PFSK-1 (cell line): Measurements from ENCODE around the gene DMBT1.

ENCODE experiments used
- FOXP2 ChIP-seq: optimal IDR thresholded peaks from 2 replicates; pipeline ENCODE3; 2011; ENCODE audit warnings: borderline replicate concordance, control low read depth, inconsistent platforms; ENCODE audit not compliant: insufficient read depth; ENCODE audit errors: extremely low read length, extremely low read depth
- POLR2AphosphoS5 ChIP-seq: IDR thresholded peaks from 2 replicates; pipeline ENCODE4 v1.6.1; 2012; ENCODE audit warnings: low read depth, mild to moderate bottlenecking, control low read depth, low read length, moderate library complexity
- SIN3A ChIP-seq: IDR thresholded peaks from 2 replicates; pipeline ENCODE4 v1.6.1; 2012; ENCODE audit warnings: mild to moderate bottlenecking, low read length, moderate library complexity, borderline replicate concordance; ENCODE audit not compliant: insufficient read depth
- TAF1 ChIP-seq: IDR thresholded peaks from 2 replicates; pipeline ENCODE4 v1.6.1; 2012; ENCODE audit warnings: low read length, control low read depth, borderline replicate concordance; ENCODE audit not compliant: insufficient read depth
- TF ChIP-seq, protein P1 (sequence below), 2 experiments: IDR thresholded peaks; 2 replicates each; pipeline versions ENCODE4 v1.6.1 to v1.8.0; 2011 to 2012; ENCODE audit warnings: low read depth in 2 of 2, low read length in 2 of 2, control low read depth in 1 of 2, inconsistent platforms in 1 of 2, mild to moderate bottlenecking in 1 of 2, moderate library complexity in 1 of 2; ENCODE audit not compliant: insufficient read depth in 1 of 2

Gene DMBT1

DNA sequence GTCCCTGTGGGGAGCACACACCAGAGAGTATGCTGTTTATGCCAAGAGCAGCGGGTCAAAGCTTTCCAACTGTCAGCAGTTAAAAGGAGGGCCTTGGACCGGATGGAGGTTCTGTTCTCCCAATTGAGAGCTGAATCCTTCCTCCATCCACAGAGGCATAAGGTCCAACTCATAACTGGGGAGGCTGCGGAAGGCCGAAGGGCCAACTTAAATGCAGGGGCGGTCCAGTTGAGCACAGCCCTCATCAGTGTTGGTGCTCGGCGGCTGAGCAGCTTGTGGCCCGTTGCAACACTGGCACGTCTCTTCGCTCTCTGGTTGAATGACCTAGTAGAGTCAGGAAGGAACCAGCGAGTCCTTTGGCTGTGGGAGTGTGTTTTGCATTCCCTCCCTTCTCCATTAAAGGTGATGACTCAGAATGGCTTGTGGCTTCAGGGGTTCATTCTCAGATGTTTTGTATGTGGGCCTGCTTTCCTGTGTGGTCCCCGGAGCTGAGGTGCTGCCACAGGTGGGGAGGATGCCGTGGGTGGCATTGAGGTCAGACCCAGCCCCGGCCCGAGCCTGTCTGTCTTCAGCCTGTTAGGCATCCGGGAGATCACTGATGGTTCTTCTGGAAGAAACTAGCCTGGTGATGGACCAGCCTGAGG is 44.8 kb upstream of the DMBT1 start:
- TF ChIP-seq, protein P1, sequence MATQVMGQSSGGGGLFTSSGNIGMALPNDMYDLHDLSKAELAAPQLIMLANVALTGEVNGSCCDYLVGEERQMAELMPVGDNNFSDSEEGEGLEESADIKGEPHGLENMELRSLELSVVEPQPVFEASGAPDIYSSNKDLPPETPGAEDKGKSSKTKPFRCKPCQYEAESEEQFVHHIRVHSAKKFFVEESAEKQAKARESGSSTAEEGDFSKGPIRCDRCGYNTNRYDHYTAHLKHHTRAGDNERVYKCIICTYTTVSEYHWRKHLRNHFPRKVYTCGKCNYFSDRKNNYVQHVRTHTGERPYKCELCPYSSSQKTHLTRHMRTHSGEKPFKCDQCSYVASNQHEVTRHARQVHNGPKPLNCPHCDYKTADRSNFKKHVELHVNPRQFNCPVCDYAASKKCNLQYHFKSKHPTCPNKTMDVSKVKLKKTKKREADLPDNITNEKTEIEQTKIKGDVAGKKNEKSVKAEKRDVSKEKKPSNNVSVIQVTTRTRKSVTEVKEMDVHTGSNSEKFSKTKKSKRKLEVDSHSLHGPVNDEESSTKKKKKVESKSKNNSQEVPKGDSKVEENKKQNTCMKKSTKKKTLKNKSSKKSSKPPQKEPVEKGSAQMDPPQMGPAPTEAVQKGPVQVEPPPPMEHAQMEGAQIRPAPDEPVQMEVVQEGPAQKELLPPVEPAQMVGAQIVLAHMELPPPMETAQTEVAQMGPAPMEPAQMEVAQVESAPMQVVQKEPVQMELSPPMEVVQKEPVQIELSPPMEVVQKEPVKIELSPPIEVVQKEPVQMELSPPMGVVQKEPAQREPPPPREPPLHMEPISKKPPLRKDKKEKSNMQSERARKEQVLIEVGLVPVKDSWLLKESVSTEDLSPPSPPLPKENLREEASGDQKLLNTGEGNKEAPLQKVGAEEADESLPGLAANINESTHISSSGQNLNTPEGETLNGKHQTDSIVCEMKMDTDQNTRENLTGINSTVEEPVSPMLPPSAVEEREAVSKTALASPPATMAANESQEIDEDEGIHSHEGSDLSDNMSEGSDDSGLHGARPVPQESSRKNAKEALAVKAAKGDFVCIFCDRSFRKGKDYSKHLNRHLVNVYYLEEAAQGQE (IDR thresholded peaks at IDR 0.05; ENCODE audit: insufficient read depth in 1 of 2, low read depth in 2 of 2, low read length in 2 of 2), result no peak
- TF ChIP-seq TAF1 (no peak), SIN3A (no peak), POLR2AphosphoS5 (no peak), FOXP2 (no peak)

DNA sequence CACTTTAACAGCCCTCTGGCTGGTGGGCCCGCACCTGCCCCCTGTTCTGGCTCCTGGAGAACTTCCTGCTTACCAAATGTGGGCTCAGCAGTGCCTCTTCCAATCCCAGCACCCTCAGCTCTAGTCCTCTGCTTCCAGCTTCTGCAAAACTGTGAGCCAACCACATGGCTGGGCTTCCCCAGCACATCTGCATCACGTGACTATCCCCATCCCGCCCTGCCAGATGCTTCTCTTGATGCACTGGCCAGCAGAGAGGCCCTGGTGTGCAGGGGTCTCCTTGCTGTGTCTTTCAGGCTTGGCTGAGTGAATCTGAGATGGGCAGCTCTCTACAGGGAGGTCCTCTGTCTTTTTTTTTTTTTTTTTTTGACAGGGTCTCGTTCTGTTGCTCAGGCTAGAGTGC is 43.8 kb upstream of the DMBT1 start:
- TF ChIP-seq POLR2AphosphoS5 (no peak), SIN3A (no peak), TAF1 (no peak), FOXP2 (no peak)
- TF ChIP-seq, protein P1 (IDR thresholded peaks at IDR 0.05; ENCODE audit: insufficient read depth in 1 of 2, low read depth in 2 of 2, low read length in 2 of 2), result no peak

DNA sequence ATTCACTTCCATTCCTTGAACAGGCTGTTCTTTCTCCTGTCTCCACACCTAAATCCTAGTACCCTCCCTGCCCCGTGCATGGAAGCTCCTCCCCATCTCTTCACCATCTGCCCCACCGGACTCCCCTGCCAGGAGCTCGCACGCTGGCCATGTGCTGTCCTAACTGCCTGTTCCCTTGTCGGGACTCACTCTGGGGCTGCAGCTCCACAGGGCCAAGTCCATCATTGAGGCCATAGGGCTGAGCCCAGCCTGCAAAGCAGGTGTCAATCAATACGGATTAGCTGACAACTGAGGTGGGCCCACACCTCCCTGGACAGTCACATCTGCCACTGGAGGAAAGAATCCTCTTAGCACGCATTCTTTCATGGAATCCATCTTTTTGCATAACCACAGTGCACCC is 41.4 kb upstream of the DMBT1 start:
- TF ChIP-seq SIN3A, result no peak
- TF ChIP-seq, protein P1 (IDR thresholded peaks at IDR 0.05; ENCODE audit: insufficient read depth in 1 of 2, low read depth in 2 of 2, low read length in 2 of 2), result no peak
- TF ChIP-seq POLR2AphosphoS5, result no peak
- TF ChIP-seq TAF1, result no peak
- no peak for TF ChIP-seq FOXP2

DNA sequence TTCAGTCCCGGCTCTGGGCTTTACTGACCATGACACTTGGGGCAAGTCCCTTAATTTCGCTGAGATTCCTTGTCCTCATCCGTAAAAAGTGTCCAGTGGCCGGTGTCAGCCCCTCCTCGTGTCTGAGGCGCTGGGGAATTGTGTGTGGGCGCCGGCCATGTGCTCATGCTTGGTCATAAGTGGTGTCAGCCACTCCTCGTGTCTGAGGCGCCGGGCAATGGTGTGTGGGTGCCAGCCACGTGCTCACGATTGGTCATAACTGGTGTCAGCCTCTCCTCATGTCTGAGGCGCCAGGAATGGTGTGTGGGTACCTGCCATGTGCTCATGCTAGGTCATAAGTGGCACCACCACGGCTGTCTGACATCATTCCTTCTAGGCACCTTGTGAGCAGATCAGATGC is 40.7 kb upstream of the DMBT1 start:
- TF ChIP-seq TAF1 (no peak), FOXP2 (no peak), POLR2AphosphoS5 (no peak), SIN3A (no peak)
- TF ChIP-seq, protein P1 (IDR thresholded peaks at IDR 0.05; ENCODE audit: insufficient read depth in 1 of 2, low read depth in 2 of 2, low read length in 2 of 2), result no peak
